Esophagus muscularis mucosa (tissue), 4 donors: ENCODE results near the gene CAGE1. TPM values are rescaled to one million over a fixed set of nuclear protein-coding genes. Genes with fewer than 3 reads are reported as not detected.
A peak's percentile ranks its signal among the peaks of the same experiment; 100 is the strongest.

ENCODE experiments used
- DNase-seq: peaks from one replicate; pipeline ENCODE4 v3.0.0-alpha.2; 2017; ENCODE audit errors: extremely low spot score
- H3K27ac ChIP-seq, 4 donors: fragments of 200-600 bp; sonication (generic); replicated peaks in 1 of 4; 1 replicate in 3 of 4; 2 replicates in 1 of 4; pipeline ENCODE4 v1.5.1; 2016 to 2019; ENCODE audit warnings: mild to moderate bottlenecking in 1 of 4
- H3K27me3 ChIP-seq, 4 donors: fragments of 200-600 bp; sonication (generic); one replicate each; pipeline versions ENCODE4 v1.5.1 to v1.6.0; 2016 to 2019
- H3K36me3 ChIP-seq, 4 donors: fragments of 200-600 bp; sonication (generic); one replicate each; pipeline ENCODE4 v1.5.1; 2016 to 2019
- H3K4me1 ChIP-seq, 4 donors: fragments of 200-600 bp; sonication (generic); one replicate each; pipeline ENCODE4 v1.5.1; 2016 to 2019
- H3K4me3 ChIP-seq, 4 donors: fragments of 200-600 bp; sonication (generic); 1 replicate in 2 of 4; 2 replicates in 2 of 4; pipeline ENCODE4 v1.5.1; 2016 to 2019; ENCODE audit warnings: mild to moderate bottlenecking in 4 of 4, moderate library complexity in 1 of 4
- H3K9me3 ChIP-seq, 4 donors: fragments of 200-600 bp; sonication (generic); 1 replicate in 3 of 4; 2 replicates in 1 of 4; pipeline ENCODE4 v1.5.1; 2016 to 2019
- EP300 ChIP-seq: sonication (generic); formaldehyde crosslinking; IDR thresholded peaks from one replicate; pipeline ENCODE4 v1.6.1; 2017; ENCODE audit warnings: antibody characterized with exemption
- POLR2A ChIP-seq: fragments of 450-650 bp; IDR thresholded peaks from one replicate; pipeline ENCODE4 v1.6.1; 2017; ENCODE audit warnings: antibody characterized with exemption, moderate library complexity, mild to moderate bottlenecking, low read depth
- POLR2AphosphoS5 ChIP-seq, 2 donors: sonication (generic); formaldehyde crosslinking; IDR thresholded peaks; one replicate each; pipeline ENCODE4 v1.6.1; 2017; ENCODE audit warnings: antibody characterized with exemption in 2 of 2
- WGBS: methylation state at CpG from one replicate; pipeline ENCODE4 v1.1.5; 2018; 5-methylcytosine and 5-hydroxymethylcytosine counted together
- intact Hi-C: fragments of 100-400 bp; cut with DNase I; formaldehyde crosslinking; loops from one replicate; pipeline ENCODE4 v1.15.1; 2023
- total RNA-seq, 4 donors: library from RNA; depleted of rRNA; stranded (reverse); fragments of >200 nt; gene quantifications; one replicate each; pipeline versions ENCODE4 v1.1.0 to v1.2.1, GENCODE V29; 2016
- TF ChIP-seq, protein P1 (sequence below), 3 experiments: fragments of 200-600 bp in 2 of 3; fragments of 450-650 bp in 1 of 3; sonication (generic) in 2 of 3; IDR thresholded peaks; one replicate each; pipeline ENCODE4 v1.5.1; 2017 to 2019; ENCODE audit warnings: antibody characterized with exemption in 3 of 3, mild to moderate bottlenecking in 2 of 3, moderate library complexity in 1 of 3

CAGE1 gene
- total RNA-seq: not detected

- H3K4me3 ChIP-seq: peak within 1 kb of the TSS; percentile 68 to 89 (median 84)
- intact Hi-C loops: loop anchor here (1.0 to 10.0 kb wide), 2 partner anchors 77 to 105 kb away; no protein-coding TSS in a partner anchor
- peak; percentile 98 for DNase-seq
- peaks cover 16 to 33% (median 30%) of the 10 kb centered on the region in 4 donors for H3K4me1 ChIP-seq
- no peaks in the 10 kb centered on the region for H3K27me3 ChIP-seq
- 0% methylated on average over 23 of the region's 62 CpGs for WGBS
- TF ChIP-seq POLR2A (peak; percentile 35), POLR2AphosphoS5 (IDR thresholded peaks at IDR 0.05) (peak; percentile 88 to 89), EP300 (no peak)
- TF ChIP-seq, protein P1, sequence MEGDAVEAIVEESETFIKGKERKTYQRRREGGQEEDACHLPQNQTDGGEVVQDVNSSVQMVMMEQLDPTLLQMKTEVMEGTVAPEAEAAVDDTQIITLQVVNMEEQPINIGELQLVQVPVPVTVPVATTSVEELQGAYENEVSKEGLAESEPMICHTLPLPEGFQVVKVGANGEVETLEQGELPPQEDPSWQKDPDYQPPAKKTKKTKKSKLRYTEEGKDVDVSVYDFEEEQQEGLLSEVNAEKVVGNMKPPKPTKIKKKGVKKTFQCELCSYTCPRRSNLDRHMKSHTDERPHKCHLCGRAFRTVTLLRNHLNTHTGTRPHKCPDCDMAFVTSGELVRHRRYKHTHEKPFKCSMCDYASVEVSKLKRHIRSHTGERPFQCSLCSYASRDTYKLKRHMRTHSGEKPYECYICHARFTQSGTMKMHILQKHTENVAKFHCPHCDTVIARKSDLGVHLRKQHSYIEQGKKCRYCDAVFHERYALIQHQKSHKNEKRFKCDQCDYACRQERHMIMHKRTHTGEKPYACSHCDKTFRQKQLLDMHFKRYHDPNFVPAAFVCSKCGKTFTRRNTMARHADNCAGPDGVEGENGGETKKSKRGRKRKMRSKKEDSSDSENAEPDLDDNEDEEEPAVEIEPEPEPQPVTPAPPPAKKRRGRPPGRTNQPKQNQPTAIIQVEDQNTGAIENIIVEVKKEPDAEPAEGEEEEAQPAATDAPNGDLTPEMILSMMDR (IDR thresholded peaks at IDR 0.05): peak in 2 of 3 experiments; percentile 5 to 7
- no peaks in the 10 kb centered on the region for H3K9me3 ChIP-seq
- peak within 1 kb of the TSS; percentile 87 to 95 (median 93) for H3K27ac ChIP-seq
- H3K36me3 ChIP-seq: peaks cover 0 to 17% (median 13%) of the 10 kb centered on the region in 4 donors
Observed at GRCh38 chr6:7389451-7390225, at the start of gene CAGE1, which contains the start of gene RIOK1. CAGE1 (minus strand) TSS chr6:7389742; CDS start chr6:7387173, 2,569 bp downstream. RIOK1 (plus strand) TSS chr6:7389808; CDS start chr6:7390003, 195 bp downstream.

DNA sequence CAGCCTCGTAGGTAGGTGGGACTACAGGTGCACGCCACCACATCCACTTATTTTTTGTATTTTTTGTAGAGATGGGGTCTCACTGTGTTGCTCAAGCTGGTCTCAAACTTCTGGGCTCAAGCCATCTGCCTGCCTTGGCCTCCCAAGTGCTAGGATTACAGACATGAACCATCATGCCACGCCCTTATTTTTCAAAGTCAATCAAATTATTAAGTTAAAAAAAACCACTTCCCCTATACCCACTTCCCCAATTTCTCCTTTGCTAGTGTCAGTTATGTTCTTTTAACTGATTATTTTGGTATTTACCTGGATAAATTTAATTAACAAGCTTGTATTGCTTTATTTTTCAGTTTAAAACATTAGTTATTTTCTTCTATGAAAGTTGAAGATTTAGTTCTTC, 49.7 kb upstream of the CAGE1 start:
- H3K4me3 ChIP-seq: no peak overlapping the region
- DNase-seq: no peak
- WGBS: 81% methylated on average over 3 of the region's 3 CpGs
- H3K4me1 ChIP-seq: no peaks in the 10 kb centered on the region
- no peak for TF ChIP-seq EP300
- no peaks in the 10 kb centered on the region for H3K36me3 ChIP-seq
- intact Hi-C loops: no loop called here
- peaks cover 0 to 12% (median 0%) of the 10 kb centered on the region in 4 donors for H3K9me3 ChIP-seq
- H3K27me3 ChIP-seq: peaks cover 0 to 24% (median 0%) of the 10 kb centered on the region in 4 donors
- H3K27ac ChIP-seq: no peak overlapping the region

DNA sequence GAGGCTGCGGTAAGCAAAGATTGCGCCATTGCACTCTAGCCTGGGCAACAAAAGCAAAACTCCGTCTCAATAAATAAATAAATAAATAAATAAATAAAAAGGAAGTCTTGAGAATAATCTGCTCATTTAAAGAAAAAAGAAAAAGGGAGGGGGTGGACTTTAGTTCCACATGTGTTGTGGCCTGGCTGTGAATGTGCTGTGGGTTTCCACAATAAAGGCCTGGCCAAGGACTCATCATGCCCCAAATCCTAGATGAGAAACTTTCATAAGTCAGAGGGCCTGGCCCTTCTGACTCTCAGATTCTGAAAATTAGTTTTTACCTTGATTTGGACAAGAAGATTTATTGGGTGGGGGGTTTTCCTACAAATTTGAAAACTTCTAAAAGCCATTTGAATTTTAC, 48.5 kb upstream of the CAGE1 start:
- Histone ChIP-seq H3K36me3 (no peaks in the 10 kb centered on the region), H3K4me3 (no peak overlapping the region), H3K27me3 (peaks cover 0 to 31% (median 0%) of the 10 kb centered on the region in 4 donors), H3K4me1 (no peaks in the 10 kb centered on the region), H3K27ac (no peak overlapping the region), H3K9me3 (peaks cover 0 to 12% (median 0%) of the 10 kb centered on the region in 4 donors)
- WGBS: 96% methylated on average over 3 of the region's 3 CpGs
- TF ChIP-seq, protein P1 (IDR thresholded peaks at IDR 0.05): no peak
- no peak for TF ChIP-seq POLR2AphosphoS5 (IDR thresholded peaks at IDR 0.05)
- no peak for TF ChIP-seq EP300
- no peak for TF ChIP-seq POLR2A
- DNase-seq: no peak
- intact Hi-C loops: no loop called here

GRCh38 chr6:7434672-7435071, 45.1 kb upstream of the CAGE1 start:
- no peak for DNase-seq
- Histone ChIP-seq H3K27me3 (peaks cover 0 to 32% (median 0%) of the 10 kb centered on the region in 4 donors), H3K36me3 (no peaks in the 10 kb centered on the region), H3K4me3 (no peak overlapping the region), H3K9me3 (peaks cover 0 to 12% (median 0%) of the 10 kb centered on the region in 4 donors), H3K4me1 (no peaks in the 10 kb centered on the region), H3K27ac (no peak overlapping the region)
- no peak for TF ChIP-seq EP300
- no peak for TF ChIP-seq POLR2AphosphoS5 (IDR thresholded peaks at IDR 0.05)
- TF ChIP-seq, protein P1 (IDR thresholded peaks at IDR 0.05): no peak
- TF ChIP-seq POLR2A: no peak
- intact Hi-C loops: no loop called here
- 67% methylated on average over 1 of the region's 1 CpG for WGBS

DNA sequence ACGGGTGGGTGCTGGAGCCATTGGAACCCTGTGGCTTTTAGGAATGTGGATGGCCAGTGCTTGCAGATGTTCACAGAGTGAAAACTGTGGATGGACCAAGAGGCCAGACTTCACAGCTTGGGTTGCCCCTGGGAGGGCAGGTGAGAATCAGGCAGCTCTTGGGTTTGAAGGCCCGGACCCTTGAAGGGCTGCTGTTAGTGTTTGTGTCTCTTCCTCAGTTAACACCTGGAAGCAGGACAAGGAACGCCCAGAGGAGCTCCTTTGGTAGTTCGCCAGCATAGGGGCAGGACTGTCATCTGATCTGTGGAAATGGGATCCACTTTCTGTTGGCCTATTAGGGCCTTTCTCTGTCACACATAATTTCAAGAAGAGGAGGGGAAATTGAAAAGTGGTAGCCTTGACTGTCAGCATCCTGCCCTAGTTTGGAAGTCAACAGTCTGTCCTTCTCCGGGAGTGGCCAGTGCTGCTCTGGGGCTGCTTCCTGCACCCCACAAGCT, 43.6 kb upstream of the CAGE1 start:
- H3K9me3 ChIP-seq: peaks cover 0 to 12% (median 0%) of the 10 kb centered on the region in 4 donors
- H3K27ac ChIP-seq: no peak overlapping the region
- no peaks in the 10 kb centered on the region for H3K4me1 ChIP-seq
- H3K36me3 ChIP-seq: no peaks in the 10 kb centered on the region
- WGBS: 70% methylated on average over 5 of the region's 5 CpGs
- no peak for DNase-seq
- intact Hi-C loops: no loop called here
- no peak overlapping the region for H3K4me3 ChIP-seq
- H3K27me3 ChIP-seq: peaks cover 0 to 32% (median 0%) of the 10 kb centered on the region in 4 donors
- TF ChIP-seq, protein P1 (IDR thresholded peaks at IDR 0.05): no peak
- TF ChIP-seq EP300 (no peak), POLR2A (no peak), POLR2AphosphoS5 (IDR thresholded peaks at IDR 0.05) (no peak)
